HG03378 (cell line): ENCODE data around the gene MID2.
"Not testable (repeated sequence)": the region's sequence is repeated elsewhere in the genome, so short reads cannot be mapped to it uniquely, and the experiment has no call there.

ENCODE experiments used
- ATAC-seq: cut with Tn5 transposase; IDR thresholded peaks from one replicate; pipeline ENCODE4 v1.9.1; 2021; ENCODE audit warnings: mild to moderate bottlenecking, moderate library complexity; ENCODE audit not compliant: unreplicated experiment

MID2 gene

DNA sequence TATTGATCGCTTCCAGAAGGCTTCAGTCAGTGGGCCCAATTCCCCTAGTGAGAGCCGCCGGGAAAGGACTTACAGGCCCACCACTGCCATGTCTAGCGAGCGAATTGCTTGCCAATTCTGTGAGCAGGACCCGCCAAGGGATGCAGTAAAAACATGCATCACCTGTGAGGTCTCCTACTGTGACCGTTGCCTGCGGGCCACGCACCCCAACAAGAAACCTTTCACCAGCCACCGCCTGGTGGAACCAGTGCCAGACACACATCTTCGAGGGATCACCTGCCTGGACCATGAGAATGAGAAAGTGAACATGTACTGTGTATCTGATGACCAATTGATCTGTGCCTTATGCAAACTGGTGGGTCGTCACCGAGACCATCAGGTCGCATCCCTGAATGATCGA, 15.3 kb downstream of the MID2 start:
- ATAC-seq: no peak

DNA sequence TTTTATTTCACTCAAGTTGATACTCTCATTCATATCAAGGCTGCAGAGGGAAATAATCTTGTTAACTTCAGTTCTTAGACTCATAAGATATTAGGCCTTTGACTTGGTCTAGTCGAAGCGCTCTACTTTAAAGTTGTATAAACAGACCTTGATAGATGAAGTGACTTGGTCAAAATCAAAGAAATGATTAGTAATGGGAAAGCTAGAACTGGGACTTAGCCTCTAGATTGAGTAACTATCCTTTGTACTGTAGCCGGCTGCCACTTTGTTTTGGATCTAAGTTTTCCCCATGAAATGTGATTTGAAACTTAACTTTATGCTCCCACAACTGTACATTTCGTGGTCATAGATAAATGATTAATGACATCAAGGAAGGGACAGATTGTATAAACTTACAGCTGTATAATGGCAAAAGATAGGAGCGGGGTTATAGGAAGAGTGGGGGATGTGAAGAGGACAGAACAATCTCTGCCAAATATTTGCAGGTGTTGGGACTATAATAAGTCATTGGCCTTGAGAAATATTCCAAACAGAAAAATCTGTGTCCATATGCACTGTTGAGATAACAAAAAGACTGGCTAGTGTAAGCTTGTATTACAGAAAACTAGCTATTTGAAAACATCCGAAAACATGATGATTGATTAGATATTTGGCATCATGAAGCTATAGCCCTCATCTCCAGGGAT, 17.2 kb downstream of the MID2 start:
- ATAC-seq: no peak

DNA sequence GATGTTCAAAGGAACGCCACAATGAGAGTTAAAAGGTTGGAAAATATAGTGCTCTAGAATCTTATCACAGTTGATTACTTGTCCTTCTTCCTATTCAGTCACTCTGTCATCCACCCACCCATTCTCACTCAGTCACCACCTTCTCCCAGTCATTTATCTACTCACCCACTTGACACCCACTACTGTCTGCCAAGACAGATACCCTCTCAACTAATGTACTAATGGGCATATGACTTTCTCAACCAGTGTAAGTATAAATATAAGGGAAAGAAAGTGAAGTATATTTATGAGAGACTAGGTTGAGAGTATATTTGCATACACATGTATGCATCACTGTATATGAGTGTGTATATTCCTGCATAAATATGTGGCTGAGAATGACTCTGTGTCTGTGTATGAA, 20.0 kb downstream of the MID2 start:
- ATAC-seq: no peak

DNA sequence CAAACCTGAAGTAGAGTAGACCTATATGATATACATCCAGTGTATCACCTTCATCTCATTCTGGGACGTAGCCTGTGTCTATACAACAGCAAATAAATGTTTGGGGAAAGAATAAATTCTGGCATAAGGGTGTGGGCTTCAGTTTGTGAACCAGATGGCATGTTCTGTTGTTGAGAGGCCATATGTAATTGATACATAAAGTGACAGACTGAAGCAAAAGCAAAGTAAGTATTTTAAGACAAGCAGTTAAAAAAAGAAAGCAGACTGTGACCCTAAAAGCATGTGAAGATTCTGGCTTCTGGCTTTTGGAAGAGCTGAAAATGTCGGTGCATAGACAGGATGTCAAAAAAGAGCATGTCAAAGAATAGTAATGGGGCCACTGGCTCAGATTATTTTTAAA, 22.9 kb downstream of the MID2 start:
- no peak for ATAC-seq

DNA sequence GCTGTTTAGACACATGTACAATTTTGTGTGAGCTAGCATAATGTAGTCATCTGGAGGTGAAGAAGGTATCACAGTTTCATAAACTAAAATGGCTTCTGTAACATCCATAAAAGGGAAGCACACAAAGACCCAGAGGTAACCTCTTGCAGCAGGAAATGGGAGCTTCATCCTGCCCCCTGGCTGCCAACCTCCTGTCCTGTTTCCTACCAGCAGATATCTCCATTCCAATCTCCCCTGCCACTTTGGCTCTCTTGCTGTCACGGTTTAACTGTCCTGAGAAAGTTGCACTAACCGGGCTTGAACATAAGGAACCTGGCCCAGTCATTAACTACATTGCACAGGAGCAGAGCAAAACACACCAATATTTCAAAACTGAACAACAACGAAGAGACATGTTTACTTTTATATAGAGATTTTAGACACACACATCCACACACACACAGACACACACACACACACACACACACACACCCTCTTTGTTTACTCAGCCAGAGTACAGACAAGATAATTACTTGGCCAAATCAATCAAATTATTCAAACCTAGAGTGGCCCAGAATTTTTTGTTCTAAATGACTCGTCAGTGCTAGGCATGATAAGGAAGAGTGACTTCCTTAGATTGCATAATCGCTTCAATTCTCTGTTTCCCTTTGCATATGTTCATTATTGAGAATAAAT, 24.2 kb downstream of the MID2 start:
- no peak for ATAC-seq

DNA sequence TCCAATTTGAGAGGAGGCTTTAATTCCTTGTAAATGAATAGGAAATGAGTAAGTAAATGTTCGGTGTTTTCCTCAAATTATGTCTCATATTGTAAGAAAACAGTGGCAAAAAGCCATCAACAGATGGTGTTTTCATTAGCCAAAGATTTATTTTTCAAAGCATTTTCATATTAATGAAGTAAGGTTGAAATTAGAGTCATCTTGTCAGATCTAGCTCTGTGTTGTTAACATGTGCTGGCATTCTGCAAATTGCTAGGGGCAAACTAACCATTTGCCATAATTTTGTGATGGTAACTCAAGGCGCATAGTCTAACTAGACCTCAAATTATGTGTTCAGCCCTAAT, 24.7 kb downstream of the MID2 start:
- ATAC-seq: no peak

DNA sequence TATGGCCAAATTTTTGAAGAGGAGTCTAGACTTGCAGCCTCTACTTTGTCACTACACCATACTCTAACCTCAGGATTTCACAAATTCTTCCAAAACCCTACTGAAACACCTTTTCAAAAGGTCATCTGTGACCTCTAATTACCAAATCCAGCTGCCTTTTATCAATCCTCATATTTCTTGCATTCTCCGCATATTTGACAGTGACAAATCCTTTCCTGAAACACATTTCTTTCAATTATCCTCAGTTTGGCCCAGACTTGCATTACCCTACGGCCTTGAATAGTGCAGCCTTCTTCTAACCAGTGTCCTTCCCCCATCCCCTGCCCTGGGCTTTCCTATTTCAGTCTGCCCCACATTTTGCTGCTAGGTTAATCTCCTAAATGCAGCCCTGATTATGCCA, 25.5 kb downstream of the MID2 start:
- ATAC-seq: no peak

DNA sequence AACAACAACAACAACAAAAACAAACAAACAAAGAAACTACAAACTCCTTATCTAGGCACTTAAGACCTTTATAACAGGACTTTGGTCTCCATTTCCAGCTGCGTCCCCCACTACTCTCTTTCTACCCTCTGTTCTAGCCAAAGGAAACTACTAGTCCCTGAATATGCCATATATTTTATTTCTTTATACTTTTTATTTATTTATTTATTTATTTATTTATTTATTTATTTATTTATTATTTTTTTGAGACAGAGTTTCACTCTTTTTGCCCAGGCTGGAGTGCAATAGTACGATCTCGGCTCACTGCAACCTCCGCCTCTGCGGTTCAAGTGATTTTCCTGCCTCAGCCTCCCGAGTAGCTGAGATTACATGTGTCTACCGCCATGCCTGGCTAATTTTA, 26.0 kb downstream of the MID2 start:
- not testable (repeated sequence) for ATAC-seq

DNA sequence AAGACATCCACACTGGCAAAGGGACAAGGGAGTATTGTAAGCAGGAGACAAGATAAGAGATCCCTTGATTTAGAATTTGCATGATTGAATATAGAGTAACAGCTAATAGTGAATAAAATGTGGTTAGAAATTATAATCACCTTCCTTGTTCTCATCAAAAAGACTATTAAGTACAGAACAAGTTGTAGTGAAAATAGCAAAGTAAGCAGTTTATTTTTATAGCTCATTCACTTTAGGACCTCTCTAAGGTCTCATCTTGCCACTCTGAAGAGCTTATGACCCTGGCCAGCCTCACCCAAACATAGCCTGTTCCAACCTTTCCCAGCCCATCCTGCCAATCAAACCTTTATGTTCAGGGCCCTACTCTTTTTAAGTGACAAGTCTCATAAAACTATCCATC, 30.6 kb downstream of the MID2 start:
- no peak for ATAC-seq

DNA sequence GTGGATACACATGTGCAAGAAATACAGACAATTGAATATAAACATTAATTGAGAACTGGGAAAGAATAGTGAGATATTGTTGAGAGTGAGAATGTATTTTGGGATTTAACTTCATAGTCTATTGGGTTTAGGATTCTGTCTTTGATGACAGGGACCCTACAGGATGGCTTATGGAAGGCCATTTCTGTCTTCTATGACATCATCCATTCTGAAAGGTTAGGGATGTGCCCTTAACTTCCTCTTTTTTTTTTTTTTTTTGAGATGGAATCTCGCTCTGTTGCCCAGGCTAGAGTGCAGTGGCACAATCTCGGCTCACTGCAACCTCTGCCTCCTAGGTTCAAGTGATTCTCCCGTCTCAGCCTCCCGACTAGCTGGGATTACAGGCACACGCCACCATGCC, 31.4 kb downstream of the MID2 start:
- not testable (repeated sequence) for ATAC-seq

DNA sequence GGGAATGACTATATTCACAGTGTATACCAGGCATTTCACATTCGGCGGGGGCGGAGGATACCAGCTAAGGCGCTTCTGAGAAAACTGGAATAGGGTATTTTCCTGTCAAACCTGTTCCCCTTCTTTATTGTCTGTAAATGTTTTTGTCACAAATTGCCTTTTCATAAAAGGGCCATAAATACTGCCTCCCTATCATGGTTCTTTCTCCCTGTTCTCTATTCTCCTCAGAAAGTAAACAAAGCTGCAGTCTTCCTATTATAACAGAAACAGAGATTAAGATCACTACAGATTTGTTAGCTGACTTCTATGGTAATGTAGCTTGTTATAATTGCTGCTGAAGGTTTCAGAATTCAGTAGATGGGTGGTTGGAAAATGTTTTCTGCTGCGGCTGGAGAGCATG, 32.2 kb downstream of the MID2 start:
- ATAC-seq: no peak

DNA sequence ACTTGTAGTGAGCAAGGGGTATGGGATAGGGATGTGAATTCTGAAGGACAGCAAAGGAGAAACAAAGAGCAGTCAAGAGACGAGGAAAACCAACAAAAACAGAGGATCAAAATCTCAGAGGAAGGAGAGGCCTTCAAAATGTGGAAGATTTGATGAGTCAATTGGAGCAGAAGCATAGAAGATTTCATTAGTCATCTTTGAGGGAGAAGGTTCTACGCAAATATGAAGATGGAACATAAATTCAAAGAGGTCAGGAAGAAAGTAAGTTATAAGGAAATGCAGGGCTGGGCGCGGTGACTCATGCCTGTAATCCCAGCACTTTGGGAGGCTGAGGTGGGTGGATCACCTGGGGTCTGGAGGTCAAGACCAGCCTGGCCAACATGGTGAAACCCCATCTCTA, 35.4 kb downstream of the MID2 start:
- ATAC-seq: no peak

DNA sequence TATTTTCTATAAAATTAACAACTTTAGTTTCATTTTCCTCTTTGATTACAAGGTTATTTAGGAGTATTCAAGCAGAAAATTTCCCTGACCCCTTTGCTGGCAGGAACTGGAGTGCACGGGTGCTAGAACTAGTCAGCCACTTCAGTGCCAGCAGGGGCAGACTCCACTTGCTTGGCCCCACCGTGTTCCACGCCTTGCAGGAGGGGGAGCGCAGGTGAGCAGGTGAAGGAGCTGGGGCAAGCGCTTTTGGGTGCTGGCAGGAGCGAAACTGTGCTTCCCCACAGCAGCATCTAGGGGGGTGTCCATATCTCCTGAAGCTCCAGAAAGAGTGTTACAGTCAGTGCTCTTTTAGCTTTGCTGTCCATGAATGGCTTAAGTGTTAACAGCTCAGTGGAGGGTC, 45.5 kb downstream of the MID2 start:
- ATAC-seq: no peak

DNA sequence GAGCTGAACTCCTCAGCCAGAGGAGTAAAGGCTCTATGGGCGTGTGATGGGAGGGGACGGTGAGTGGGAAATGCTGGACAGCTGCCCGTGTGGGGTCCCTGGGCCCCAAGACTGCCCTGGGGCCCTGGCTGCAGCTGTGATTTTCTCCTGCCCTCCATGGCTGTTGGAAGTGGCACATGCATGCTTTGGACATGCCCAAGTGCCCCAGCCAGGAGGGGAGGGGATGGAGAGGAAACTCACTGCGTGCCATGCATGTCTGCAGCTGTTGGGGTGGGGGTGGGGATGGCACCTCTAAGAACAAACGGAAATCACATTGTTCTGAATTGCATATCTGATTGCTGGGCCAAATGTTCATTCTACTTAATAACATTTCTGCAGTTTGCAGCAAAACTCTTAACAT, 52.4 kb downstream of the MID2 start:
- ATAC-seq: no peak

DNA sequence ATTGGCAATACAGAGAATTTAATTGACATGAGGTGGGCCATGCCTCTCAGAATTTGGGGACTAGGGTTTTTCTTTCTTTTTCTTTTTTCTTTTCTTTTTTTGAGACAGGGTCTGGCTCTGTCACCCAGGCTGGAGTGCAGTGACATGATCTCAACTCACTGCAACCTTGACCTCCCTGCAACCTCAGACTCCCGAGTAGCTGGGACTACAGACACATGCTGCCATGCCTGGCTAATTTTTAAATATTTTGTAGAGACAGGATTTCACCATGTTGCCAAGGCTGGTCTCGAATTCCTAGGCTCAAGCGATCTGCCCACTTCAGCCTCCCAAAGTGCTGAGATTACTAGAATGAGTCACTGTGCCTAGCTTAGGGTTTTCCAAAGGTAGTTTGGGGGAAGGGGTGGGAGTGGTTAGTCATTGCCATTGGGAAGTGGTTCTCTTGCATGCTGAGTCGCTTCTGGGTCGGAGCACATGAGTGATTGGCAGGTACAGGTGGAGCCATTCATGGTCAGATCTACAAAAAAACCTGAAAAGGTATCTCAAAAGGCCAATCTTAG, 54.5 kb downstream of the MID2 start:
- no peak for ATAC-seq

DNA sequence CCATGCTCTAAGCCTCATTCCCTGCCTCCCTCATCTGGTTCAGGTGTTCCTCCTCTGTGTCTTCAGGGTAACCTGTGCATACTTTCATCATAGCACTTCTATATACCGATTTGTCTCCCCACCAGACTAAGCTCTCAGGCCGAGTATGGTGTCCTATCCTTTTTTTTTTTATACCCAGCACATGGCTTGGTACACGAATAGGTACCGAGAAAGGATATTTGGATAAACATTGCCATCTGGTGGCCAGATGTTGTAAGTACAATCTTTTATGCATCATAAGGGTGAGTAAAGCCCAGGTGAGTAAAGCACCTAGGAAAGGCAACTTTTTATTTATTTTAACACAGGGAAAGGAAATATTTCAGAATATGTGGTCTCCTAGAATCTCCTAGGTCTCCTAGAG, 68.4 kb downstream of the MID2 start:
- peak; percentile 79 for ATAC-seq

DNA sequence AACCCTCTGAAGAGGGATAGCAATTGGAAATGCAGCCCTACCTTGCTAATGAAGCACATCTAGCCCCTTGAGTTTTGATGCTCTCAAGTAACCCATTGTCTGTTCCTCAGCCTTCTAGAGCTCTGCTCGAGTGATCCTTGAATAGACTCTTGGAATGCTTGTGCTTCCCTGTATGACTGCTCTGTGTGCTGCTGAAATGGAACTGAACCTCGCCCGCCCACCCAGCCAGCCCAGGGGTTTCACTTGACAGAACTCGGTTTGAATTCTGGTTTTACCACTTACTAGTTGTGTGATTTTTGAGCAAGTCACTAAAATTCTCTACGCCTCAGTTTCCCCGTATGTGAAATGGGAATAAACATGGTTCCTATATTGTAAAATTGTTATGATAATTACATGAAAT, 77.1 kb downstream of the MID2 start:
- ATAC-seq: no peak

DNA sequence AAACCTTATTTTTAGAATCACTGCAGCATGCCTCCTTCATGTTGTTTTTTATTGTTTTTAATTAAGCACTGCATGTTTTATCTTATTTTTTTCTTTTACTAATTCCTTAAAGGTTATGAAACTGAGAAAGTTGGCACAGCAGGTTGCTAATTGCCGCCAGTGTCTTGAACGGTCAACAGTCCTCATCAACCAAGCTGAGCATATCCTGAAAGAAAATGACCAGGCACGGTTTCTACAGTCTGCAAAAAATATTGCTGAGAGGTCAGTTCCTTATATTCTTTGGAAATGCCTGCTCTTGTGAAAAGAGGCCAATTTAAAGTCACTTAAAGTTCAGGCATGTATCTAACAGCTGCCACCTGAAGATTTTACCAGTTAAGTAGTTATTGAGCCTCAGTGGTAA, 79.7 kb downstream of the MID2 start:
- no peak for ATAC-seq

DNA sequence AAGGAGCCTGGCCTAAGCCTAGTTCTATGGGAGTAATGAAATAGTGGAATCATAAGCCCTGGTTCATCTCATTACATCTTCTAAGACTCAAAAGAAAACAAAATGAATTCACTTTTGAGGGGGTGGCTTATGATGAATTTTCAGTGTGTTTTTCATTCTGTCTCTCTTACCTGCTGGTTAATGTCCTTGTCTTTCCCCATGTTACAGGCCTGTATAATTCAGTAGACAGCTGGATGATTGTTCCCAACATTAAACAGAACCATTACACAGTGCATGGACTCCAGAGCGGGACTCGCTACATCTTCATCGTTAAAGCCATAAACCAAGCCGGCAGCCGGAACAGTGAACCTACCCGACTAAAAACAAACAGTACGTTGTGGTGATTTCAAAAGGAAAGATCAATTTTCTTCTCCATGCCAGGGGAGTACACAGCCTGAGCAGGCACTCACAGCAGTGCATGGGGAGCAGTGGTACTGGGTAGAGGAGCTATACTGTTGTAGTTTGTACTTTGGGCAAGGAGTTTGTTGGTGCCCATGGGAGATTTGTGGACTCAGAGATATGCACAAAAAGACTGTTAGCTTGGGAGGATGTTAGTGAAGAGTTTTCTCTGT, 98.6 kb downstream of the MID2 start:
- ATAC-seq: no peak

DNA sequence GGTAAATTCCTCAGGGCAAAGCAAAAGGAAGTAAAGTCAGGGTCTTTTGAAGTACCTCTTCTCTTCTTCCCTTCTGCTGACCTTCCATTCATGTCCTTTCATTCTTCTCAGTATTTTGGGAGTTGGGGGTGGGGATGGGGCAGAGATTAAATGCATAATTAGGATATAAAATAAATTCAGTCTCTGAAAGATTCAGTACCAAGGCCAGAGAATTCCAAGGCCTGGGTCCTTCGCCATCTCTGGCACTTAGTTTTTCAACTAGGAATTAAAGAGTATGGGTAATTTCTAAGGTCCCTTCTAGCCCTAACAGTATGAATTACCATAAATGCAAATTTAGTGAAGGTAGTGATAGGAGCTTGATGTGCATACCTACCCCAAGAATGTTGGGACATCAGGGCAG, 108.6 kb downstream of the MID2 start:
- no peak for ATAC-seq

DNA sequence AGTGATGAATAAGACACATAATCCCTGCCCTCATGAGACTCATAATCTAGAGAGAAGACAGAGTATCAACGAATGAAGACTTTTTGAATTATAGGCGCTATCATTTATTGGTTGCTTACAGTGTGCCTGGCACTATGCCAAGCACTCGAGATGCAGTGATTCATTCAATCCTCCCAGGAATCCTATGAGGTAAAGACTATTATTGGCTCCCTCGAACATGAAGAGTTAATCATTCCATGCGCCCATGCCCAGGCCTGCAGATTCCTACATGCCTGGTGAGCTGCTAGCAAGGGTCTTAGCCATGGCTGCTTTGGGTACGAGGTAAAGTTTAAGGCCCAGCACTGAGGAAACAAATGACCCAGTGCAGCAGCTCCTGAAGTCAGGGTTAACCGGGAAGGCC, 109.5 kb downstream of the MID2 start:
- ATAC-seq: no peak

DNA sequence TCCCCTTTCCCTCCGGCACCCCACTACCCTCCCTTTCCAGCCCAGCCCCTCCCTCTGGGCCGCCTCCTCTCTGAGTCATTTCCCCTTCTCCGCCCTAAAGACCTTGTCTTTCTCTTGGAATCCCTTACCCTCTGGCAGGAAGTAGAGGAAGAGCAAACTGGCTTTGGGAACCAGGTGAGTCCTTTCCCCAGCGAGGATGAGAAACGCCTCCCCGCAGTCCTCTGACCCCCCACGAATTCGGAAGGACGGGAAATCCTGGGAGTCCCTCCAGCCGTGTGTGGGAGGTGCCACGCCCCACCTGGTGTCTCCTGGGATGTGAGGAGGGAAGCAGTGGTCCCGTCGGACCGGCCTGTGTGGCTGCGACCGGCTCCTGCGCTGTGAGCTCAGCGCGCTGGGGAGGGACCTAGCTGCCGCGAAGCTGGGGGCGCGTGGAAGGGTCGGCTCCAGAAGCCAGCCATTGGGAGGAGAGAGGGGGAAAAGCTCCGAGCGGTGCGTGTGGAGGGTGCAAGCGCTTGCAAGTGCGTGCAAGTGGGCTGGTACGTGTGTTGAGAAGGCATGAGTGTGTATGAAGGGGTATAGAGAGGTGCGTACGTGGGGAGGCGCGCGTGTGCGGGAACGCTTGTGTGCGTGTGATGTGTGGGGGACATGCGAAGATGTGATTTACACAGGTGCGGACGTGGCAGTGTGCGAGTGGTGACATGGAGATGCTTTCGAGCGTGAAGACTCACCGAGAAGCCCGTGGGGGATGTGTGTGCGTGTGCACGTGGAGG, 110.2 kb downstream of the MID2 start:
- ATAC-seq: no peak
